NB4 (cell line): ENCODE data around the gene GAPT.
A peak's percentile ranks its signal among the peaks of the same experiment; 100 is the strongest.

Source experiments
- DNase-seq: peaks from one replicate; pipeline ENCODE4 v3.0.0; 2010; ENCODE audit warnings: low read depth
- H3K4me3 ChIP-seq: one replicate; pipeline ENCODE4 v1.5.1; 2011; ENCODE audit warnings: mild to moderate bottlenecking, low read depth, low read length, moderate library complexity
- CTCF ChIP-seq: IDR thresholded peaks from one replicate; pipeline ENCODE4 v1.5.1; 2012; ENCODE audit warnings: low read depth, low read length
- MAX ChIP-seq: IDR thresholded peaks from 2 replicates; pipeline ENCODE4 v1.6.1; 2011; ENCODE audit warnings: low read depth, low read length
- MYC ChIP-seq: IDR thresholded peaks from 2 replicates; pipeline ENCODE4 v1.6.1; 2011; ENCODE audit warnings: low read depth, low read length
- POLR2A ChIP-seq: IDR thresholded peaks from 2 replicates; pipeline ENCODE4 v1.6.1; 2011; ENCODE audit warnings: mild to moderate bottlenecking; ENCODE audit not compliant: insufficient read length; ENCODE audit errors: extremely low read depth

The GAPT gene

GRCh38 chr5:58459146-58460001 lies 31.9 kb upstream of the GAPT start:
- peak overlapping the region; percentile 35 for H3K4me3 ChIP-seq
- TF ChIP-seq POLR2A (no peak), CTCF (no peak), MYC (no peak), MAX (no peak)
- DNase-seq, result no peak

- peak within 1 kb of the TSS; percentile 35 for H3K4me3 ChIP-seq
- no peak for TF ChIP-seq MYC
- DNase-seq, result peak; percentile 73
Observed at GRCh38 chr5:58460002-58460731, 31.1 kb upstream of the GAPT start, which contains the start of gene PLK2. Gene PLK2, minus strand, starts transcription at chr5:58460086. Its CDS starts 127 bp downstream, at chr5:58459959.

GRCh38 chr5:58460732-58461286 lies 30.4 kb upstream of the GAPT start:
- peak; percentile 87 for DNase-seq
- H3K4me3 ChIP-seq, result peak overlapping the region; percentile 35
- TF ChIP-seq POLR2A (no peak), CTCF (peak; percentile 66), MYC (0 out of 2 replicates have a peak, but pooled peaks have one; percentile 12)

- H3K4me3 ChIP-seq, result no peak overlapping the region
- TF ChIP-seq POLR2A (no peak), MAX (no peak), CTCF (no peak)
- DNase-seq, result no peak
Observed at GRCh38 chr5:58462154-58462553, 29.1 kb upstream of the GAPT start.

- DNase-seq, result peak; percentile 62
- no peak overlapping the region for H3K4me3 ChIP-seq
- no peak for TF ChIP-seq CTCF
- TF ChIP-seq MYC, result no peak
Observed at GRCh38 chr5:58462623-58463230, 28.5 kb upstream of the GAPT start.

GRCh38 chr5:58466939-58467338 lies 24.3 kb upstream of the GAPT start:
- H3K4me3 ChIP-seq, result no peak overlapping the region
- TF ChIP-seq MYC (0 out of 2 replicates have a peak, but pooled peaks have one; percentile 29), MAX (peak; percentile 45), POLR2A (no peak), CTCF (no peak)
- peak; percentile 70 for DNase-seq
